Chondrocyte (in vitro differentiated cells): Measurements from ENCODE around the gene PKM. TPM values are rescaled to one million over a fixed set of nuclear protein-coding genes. Genes with fewer than 3 reads are reported as not detected.

ENCODE experiments used
- DNase-seq: peaks from one replicate; pipeline ENCODE4 v3.0.0; 2021; ENCODE audit warnings: mixed read lengths, low spot score
- H3K27ac Mint-ChIP-seq: one replicate; pipeline ENCODE4 v1.8.0; 2021; ENCODE audit warnings: mild to moderate bottlenecking, moderate library complexity, mixed read lengths; ENCODE audit not compliant: unreplicated experiment
- H3K27me3 Mint-ChIP-seq: 2 replicates; pipeline ENCODE4 v1.8.0; 2021; ENCODE audit warnings: low read depth, mixed read lengths
- H3K36me3 Mint-ChIP-seq: 2 replicates; pipeline ENCODE4 v1.8.0; 2021; ENCODE audit warnings: low read depth, mixed read lengths
- H3K4me1 Mint-ChIP-seq: 2 replicates; pipeline ENCODE4 v1.8.0; 2021; ENCODE audit warnings: low read depth, mild to moderate bottlenecking, mixed read lengths
- H3K4me3 Mint-ChIP-seq: one replicate; pipeline ENCODE4 v1.8.0; 2021; ENCODE audit warnings: mild to moderate bottlenecking, moderate library complexity, mixed read lengths; ENCODE audit not compliant: unreplicated experiment
- H3K9me3 Mint-ChIP-seq: 2 replicates; pipeline ENCODE4 v1.8.0; 2021; ENCODE audit warnings: low read depth, mixed read lengths
- total RNA-seq: library from RNA; stranded (reverse); gene quantifications from 3 replicates; pipeline ENCODE4 v1.2.1, GENCODE V29; 2021
- TF ChIP-seq, protein P1 (sequence below): fragments of 200-600 bp; sonication (generic); IDR thresholded peaks from 2 replicates; pipeline ENCODE4 v1.5.0; 2021; ENCODE audit warnings: antibody characterized with exemption, mild to moderate bottlenecking, moderate library complexity

The PKM gene
- total RNA-seq, 1 donor from 2014 or later: 976 TPM

DNA sequence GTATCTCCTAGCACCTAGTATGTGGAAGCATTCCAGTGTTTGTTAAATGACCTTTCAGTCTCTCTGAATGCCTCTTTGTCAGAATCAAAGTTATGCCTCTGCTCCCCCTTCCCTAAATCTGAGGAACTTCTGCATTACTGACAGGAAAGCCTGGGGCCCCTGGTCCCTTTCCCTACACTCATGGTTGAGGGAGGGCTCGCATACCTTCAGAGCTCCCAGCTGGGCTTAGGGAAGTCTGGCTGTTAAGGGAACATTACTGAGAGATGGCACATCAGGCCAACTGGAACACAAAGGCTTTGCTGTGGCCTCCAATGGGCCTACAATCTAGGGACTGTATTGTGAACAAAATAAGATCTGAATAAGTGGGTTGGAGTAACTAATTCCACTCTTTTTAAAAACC lies 10.3 kb downstream of the PKM start:
- Mint-ChIP-seq H3K36me3 (peaks cover 24% of the 10 kb centered on the region), H3K27me3 (no peaks in the 10 kb centered on the region), H3K9me3 (no peaks in the 10 kb centered on the region), H3K27ac (peak overlapping the region; percentile 36), H3K4me3 (no peak overlapping the region), H3K4me1 (peaks cover 70% of the 10 kb centered on the region)
- TF ChIP-seq, protein P1, sequence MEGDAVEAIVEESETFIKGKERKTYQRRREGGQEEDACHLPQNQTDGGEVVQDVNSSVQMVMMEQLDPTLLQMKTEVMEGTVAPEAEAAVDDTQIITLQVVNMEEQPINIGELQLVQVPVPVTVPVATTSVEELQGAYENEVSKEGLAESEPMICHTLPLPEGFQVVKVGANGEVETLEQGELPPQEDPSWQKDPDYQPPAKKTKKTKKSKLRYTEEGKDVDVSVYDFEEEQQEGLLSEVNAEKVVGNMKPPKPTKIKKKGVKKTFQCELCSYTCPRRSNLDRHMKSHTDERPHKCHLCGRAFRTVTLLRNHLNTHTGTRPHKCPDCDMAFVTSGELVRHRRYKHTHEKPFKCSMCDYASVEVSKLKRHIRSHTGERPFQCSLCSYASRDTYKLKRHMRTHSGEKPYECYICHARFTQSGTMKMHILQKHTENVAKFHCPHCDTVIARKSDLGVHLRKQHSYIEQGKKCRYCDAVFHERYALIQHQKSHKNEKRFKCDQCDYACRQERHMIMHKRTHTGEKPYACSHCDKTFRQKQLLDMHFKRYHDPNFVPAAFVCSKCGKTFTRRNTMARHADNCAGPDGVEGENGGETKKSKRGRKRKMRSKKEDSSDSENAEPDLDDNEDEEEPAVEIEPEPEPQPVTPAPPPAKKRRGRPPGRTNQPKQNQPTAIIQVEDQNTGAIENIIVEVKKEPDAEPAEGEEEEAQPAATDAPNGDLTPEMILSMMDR: no peak
- no peak for DNase-seq

- TF ChIP-seq, protein P1: no peak
- H3K9me3 Mint-ChIP-seq: no peaks in the 10 kb centered on the region
- no peak for DNase-seq
- H3K36me3 Mint-ChIP-seq: peaks cover 40% of the 10 kb centered on the region
- H3K4me3 Mint-ChIP-seq: no peak overlapping the region
- peaks cover 43% of the 10 kb centered on the region for H3K4me1 Mint-ChIP-seq
- H3K27ac Mint-ChIP-seq: peak overlapping the region; percentile 73
- no peaks in the 10 kb centered on the region for H3K27me3 Mint-ChIP-seq
Observed at GRCh38 chr15:72217216-72217615, 13.8 kb downstream of the PKM start.

DNA sequence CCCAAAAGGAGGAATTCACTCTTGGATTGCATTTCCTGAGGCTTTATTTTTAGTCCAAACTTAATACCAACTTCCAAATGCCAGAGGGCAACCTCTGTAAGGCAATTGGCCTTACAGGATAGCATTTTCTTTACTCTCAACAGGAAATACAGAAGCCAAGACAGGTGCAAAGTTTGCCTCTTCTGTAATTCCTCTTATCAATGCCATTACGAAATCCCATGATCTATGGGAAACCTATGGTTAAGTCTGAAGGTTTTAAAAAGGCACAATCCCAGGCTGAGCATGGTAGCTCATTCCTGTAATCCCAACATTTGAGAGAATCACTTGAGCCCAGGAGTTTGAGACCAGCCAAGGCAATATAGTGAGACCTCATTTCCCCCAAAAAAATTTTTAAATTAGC lies 14.9 kb downstream of the PKM start:
- H3K27me3 Mint-ChIP-seq: no peaks in the 10 kb centered on the region

DNA sequence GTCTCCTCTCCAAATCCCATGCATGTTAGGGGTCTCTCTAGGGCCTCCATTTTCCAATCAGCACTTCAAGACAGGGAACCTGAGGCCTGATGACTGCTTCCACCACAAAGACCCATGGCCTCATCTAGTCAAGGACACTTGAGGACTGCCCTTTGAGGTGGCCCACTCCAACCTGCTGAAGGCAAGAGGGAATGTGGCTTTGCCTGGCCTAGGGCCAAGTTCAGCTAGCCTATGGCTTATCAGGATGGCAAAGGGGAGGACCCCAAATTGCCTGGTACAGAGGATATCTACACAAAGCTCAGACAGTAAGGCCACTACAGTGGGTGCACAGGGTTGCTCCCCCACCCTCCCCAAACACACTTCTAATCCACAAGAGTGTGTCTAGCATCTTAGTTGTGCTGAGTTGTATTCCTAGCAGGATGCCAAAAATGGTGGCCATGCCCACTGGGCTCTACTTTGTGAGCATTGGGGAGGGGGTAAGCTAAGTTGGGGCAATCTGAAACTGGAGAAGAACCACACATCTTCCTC lies 23.4 kb downstream of the PKM start:
- H3K27ac Mint-ChIP-seq: no peak overlapping the region
- peaks cover 67% of the 10 kb centered on the region for H3K36me3 Mint-ChIP-seq
- peaks cover 12% of the 10 kb centered on the region for H3K4me1 Mint-ChIP-seq
- TF ChIP-seq, protein P1: no peak
- DNase-seq: no peak
- no peak overlapping the region for H3K4me3 Mint-ChIP-seq
- H3K9me3 Mint-ChIP-seq: no peaks in the 10 kb centered on the region
- H3K27me3 Mint-ChIP-seq: no peaks in the 10 kb centered on the region

More for the DNA sequence above, 14.9 kb downstream of the PKM start:
- H3K4me1 Mint-ChIP-seq: peaks cover 33% of the 10 kb centered on the region
- peaks cover 45% of the 10 kb centered on the region for H3K36me3 Mint-ChIP-seq
- DNase-seq: no peak
- no peak overlapping the region for H3K4me3 Mint-ChIP-seq
- no peaks in the 10 kb centered on the region for H3K9me3 Mint-ChIP-seq
- no peak overlapping the region for H3K27ac Mint-ChIP-seq
- TF ChIP-seq, protein P1: no peak

GRCh38 chr15:72206677-72207000 lies 24.4 kb downstream of the PKM start:
- H3K4me3 Mint-ChIP-seq: no peak overlapping the region
- no peak for DNase-seq
- H3K4me1 Mint-ChIP-seq: peaks cover 12% of the 10 kb centered on the region
- no peaks in the 10 kb centered on the region for H3K9me3 Mint-ChIP-seq
- TF ChIP-seq, protein P1: no peak
- H3K36me3 Mint-ChIP-seq: peaks cover 73% of the 10 kb centered on the region
- no peaks in the 10 kb centered on the region for H3K27me3 Mint-ChIP-seq
- no peak overlapping the region for H3K27ac Mint-ChIP-seq
